ENCODE data around the gene C14orf180.
"Not testable (repeated sequence)": the region's sequence is repeated elsewhere in the genome, so short reads cannot be mapped to it uniquely, and the experiment has no call there.

Gene C14orf180

DNA sequence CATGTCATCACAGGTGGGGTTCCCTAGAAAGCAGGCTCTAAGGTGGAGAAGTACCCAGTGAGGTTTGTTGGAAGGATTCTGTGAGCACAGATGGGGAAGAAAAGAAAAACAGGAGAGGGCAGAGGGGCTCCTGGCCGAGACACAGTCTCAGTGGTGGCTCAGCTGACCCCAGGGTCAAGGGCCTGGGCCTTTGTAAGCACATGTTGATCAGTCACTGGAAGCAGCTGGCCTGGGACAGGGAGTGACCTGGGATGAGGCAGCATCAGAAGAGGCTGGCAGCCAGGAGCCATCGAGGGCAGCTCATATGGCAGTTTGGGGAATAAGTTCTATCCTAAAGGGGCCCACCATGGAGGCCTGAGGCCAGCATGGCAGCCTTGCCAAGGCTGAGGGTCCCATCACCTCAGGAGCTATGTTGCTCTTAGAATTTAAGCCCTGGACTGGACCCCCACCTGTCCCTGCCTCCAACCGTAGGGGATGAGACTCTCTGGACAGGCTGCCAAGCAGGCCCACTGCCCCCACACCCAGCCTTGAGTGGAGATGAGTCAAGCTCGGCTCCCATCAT is 31.3 kb downstream of the C14orf180 start:
- Histone ChIP-seq H3K27me3 (ENCODE audit: control insufficient read depth, insufficient read depth, low read length) (peaks cover 5% of the 10 kb centered on the region), H3K36me3 (ENCODE audit: control insufficient read depth, insufficient read depth, low read length) (no peaks in the 10 kb centered on the region), H3K27ac (ENCODE audit: low read depth, low read length) (no peak overlapping the region), H3K4me1 (ENCODE audit: control insufficient read depth, insufficient read depth, low read length) (no peaks in the 10 kb centered on the region), H3K4me3 (ENCODE audit: low read length) (no peak overlapping the region), H3K9ac (ENCODE audit: low read length) (no peak overlapping the region)

DNA sequence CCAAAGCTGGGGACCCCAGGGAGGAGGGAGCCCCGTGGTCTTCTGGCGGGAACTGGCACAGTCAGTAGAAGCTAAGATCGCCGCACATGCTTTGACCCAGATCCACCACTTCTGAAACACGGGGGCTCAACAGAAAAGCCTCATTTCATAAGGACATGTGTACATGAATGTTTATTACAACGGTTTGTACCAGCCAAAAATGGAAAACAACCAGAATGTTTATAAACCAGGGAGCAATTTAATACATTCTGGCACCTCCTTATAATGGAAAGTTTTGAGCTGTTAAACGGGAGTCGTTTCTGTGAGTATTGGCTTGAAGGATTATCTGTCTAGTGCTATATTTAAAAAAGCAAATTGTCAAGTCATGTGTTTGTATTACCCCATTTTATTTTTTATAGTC is 32.3 kb downstream of the C14orf180 start:
- no peak overlapping the region for H3K4me3 ChIP-seq (ENCODE audit: low read length)
- peaks cover 5% of the 10 kb centered on the region for H3K27me3 ChIP-seq (ENCODE audit: control insufficient read depth, insufficient read depth, low read length)
- H3K27ac ChIP-seq (ENCODE audit: low read depth, low read length): no peak overlapping the region
- no peak overlapping the region for H3K9ac ChIP-seq (ENCODE audit: low read length)
- no peaks in the 10 kb centered on the region for H3K36me3 ChIP-seq (ENCODE audit: control insufficient read depth, insufficient read depth, low read length)
- H3K4me1 ChIP-seq (ENCODE audit: control insufficient read depth, insufficient read depth, low read length): no peaks in the 10 kb centered on the region

DNA sequence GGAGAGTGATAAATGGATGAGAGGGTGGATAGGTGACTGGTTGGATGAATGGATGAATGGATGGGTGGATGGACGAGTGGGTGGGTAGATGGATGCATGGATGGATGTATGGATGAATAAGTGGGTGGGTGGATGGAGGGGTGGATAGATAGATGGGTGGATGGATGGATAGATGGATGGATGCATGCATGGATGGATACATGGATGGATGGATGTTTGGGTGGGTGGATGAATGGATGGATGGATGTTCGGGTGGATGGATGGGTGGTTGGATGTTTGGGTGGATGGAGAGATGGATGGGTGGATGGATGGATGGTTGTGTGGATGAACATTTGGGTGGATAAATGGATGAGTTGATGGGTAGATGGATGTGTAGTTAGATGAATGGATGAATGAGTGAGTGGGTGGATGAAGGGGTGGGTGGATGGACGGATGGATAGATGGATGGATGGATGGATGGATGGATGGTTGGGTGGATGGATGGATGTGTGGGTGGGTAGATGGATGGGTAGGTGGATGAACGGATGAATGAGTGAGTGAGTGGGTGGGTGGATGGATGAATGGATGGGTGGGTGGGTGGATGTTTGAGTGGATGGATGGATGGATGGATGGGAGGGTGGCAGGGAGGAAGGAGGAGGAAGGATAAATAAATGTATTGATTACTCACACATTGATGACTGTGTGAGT is 34.7 kb downstream of the C14orf180 start:
- H3K27me3 ChIP-seq (ENCODE audit: control insufficient read depth, insufficient read depth, low read length): peaks cover 5% of the 10 kb centered on the region

GRCh38 chr14:104624939-104625338 is 45.4 kb downstream of the C14orf180 start:
- no peak overlapping the region for H3K4me3 ChIP-seq (ENCODE audit: low read length)
- no peaks in the 10 kb centered on the region for H3K27me3 ChIP-seq (ENCODE audit: control insufficient read depth, insufficient read depth, low read length)
- H3K9ac ChIP-seq (ENCODE audit: low read length): no peak overlapping the region
- H3K4me1 ChIP-seq (ENCODE audit: control insufficient read depth, insufficient read depth, low read length): no peaks in the 10 kb centered on the region
- H3K36me3 ChIP-seq (ENCODE audit: control insufficient read depth, insufficient read depth, low read length): no peaks in the 10 kb centered on the region
- no peak overlapping the region for H3K27ac ChIP-seq (ENCODE audit: low read depth, low read length)

More for the DNA sequence above, 34.7 kb downstream of the C14orf180 start:
- no peak overlapping the region for H3K9ac ChIP-seq (ENCODE audit: low read length)
- H3K36me3 ChIP-seq (ENCODE audit: control insufficient read depth, insufficient read depth, low read length): no peaks in the 10 kb centered on the region
- no peak overlapping the region for H3K4me3 ChIP-seq (ENCODE audit: low read length)
- H3K27ac ChIP-seq (ENCODE audit: low read depth, low read length): no peak overlapping the region
- H3K4me1 ChIP-seq (ENCODE audit: control insufficient read depth, insufficient read depth, low read length): no peaks in the 10 kb centered on the region

GRCh38 chr14:104632781-104633180 is 53.2 kb downstream of the C14orf180 start:
- Histone ChIP-seq H3K4me3 (ENCODE audit: low read length) (no peak overlapping the region), H3K27me3 (ENCODE audit: control insufficient read depth, insufficient read depth, low read length) (peaks cover 3% of the 10 kb centered on the region), H3K36me3 (ENCODE audit: control insufficient read depth, insufficient read depth, low read length) (no peaks in the 10 kb centered on the region), H3K9ac (ENCODE audit: low read length) (no peak overlapping the region), H3K27ac (ENCODE audit: low read depth, low read length) (no peak overlapping the region), H3K4me1 (ENCODE audit: control insufficient read depth, insufficient read depth, low read length) (no peaks in the 10 kb centered on the region)

DNA sequence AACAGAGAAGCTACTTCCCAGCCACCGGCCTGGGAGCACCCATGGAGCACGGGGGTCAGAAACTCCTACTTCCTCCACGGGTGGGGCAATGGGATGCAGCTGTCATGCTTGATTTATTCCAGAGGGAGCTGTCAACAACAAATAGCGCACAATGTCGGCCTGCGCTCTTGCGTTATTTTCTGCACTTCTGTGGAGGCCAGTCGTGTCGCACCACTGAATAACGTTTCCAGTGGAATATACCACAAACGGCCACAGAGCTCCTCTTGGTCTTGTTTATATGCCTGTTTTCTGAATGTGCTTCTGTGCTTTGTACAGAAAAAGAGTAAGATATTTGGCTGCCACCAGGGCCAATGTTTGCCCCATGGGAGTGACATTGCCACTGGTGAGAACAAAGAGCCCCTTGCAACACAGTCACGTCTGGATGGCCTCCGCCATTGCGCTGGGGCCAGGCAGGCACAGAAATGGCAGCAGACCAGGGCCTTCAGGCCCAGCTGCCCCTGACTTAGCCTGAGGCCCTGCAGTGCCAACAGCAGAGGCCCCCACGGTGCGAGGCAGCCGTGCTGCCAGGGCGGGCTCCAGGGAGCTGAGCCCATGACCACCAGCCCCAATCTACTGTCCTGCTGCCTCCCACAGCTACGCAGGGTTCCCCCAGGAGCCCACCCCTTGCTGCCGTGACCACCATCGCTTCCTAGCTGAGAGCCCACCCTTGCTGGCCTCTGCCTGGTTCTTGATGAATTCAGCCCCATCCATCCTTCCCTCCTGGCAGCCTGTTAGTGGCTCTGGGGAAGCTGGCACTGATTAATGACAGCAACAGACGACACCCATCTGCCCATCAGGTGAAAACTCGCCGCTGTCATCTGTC is 53.9 kb downstream of the C14orf180 start:
- H3K36me3 ChIP-seq (ENCODE audit: control insufficient read depth, insufficient read depth, low read length): no peaks in the 10 kb centered on the region
- H3K4me3 ChIP-seq (ENCODE audit: low read length): no peak overlapping the region
- no peaks in the 10 kb centered on the region for H3K4me1 ChIP-seq (ENCODE audit: control insufficient read depth, insufficient read depth, low read length)
- no peak overlapping the region for H3K27ac ChIP-seq (ENCODE audit: low read depth, low read length)
- H3K9ac ChIP-seq (ENCODE audit: low read length): no peak overlapping the region
- H3K27me3 ChIP-seq (ENCODE audit: control insufficient read depth, insufficient read depth, low read length): peaks cover 3% of the 10 kb centered on the region

GRCh38 chr14:104634138-104634760 is 54.7 kb downstream of the C14orf180 start:
- Histone ChIP-seq H3K27me3 (ENCODE audit: control insufficient read depth, insufficient read depth, low read length) (peaks cover 3% of the 10 kb centered on the region), H3K4me1 (ENCODE audit: control insufficient read depth, insufficient read depth, low read length) (no peaks in the 10 kb centered on the region), H3K36me3 (ENCODE audit: control insufficient read depth, insufficient read depth, low read length) (no peaks in the 10 kb centered on the region), H3K9ac (ENCODE audit: low read length) (no peak overlapping the region), H3K27ac (ENCODE audit: low read depth, low read length) (no peak overlapping the region), H3K4me3 (ENCODE audit: low read length) (no peak overlapping the region)

DNA sequence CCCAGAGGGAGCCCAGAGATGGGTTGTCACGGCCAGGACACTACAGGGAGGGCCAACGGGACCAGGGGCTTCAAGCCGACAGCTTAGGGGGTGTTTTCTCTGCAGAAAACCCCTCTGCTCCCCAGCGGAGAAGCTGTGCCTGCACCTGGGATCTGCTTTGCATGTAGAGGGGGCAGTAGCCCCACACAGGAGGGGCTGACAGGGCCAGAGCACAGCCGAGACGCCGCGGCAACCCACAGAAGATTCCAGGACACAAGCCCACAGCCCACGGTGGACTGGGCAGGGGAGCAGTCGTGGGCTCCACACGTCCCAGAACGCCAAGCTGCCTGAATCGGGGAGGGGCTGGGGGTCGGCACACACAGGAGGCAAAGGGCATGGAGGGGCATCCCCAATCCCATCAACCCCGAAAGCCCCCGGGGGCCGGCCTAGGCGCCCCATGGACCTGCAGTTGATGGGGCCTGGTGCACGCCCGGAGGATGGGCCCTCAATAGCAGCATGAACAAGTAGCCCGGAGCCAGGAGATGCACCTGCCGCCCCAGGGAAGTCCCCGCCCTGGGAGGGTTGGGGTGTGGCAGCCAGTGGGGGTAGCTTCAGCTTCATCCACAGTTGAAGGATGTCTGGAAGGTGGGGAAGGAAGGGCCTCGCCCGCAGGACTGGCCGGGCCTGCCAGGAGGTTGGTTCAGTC is 55.5 kb downstream of the C14orf180 start:
- Histone ChIP-seq H3K4me3 (ENCODE audit: low read length) (no peak overlapping the region), H3K36me3 (ENCODE audit: control insufficient read depth, insufficient read depth, low read length) (no peaks in the 10 kb centered on the region), H3K27me3 (ENCODE audit: control insufficient read depth, insufficient read depth, low read length) (peaks cover 8% of the 10 kb centered on the region), H3K4me1 (ENCODE audit: control insufficient read depth, insufficient read depth, low read length) (no peaks in the 10 kb centered on the region), H3K9ac (ENCODE audit: low read length) (no peak overlapping the region), H3K27ac (ENCODE audit: low read depth, low read length) (no peak overlapping the region)

- Histone ChIP-seq H3K27me3 (ENCODE audit: control insufficient read depth, insufficient read depth, low read length) (peaks cover 12% of the 10 kb centered on the region), H3K4me3 (ENCODE audit: low read length) (no peak overlapping the region), H3K4me1 (ENCODE audit: control insufficient read depth, insufficient read depth, low read length) (no peaks in the 10 kb centered on the region)
Measured at GRCh38 chr14:104635717-104636116, 56.2 kb downstream of the C14orf180 start.

GRCh38 chr14:104636131-104636530 is 56.6 kb downstream of the C14orf180 start:
- Histone ChIP-seq H3K36me3 (ENCODE audit: control insufficient read depth, insufficient read depth, low read length) (no peaks in the 10 kb centered on the region), H3K9ac (ENCODE audit: low read length) (no peak overlapping the region), H3K27me3 (ENCODE audit: control insufficient read depth, insufficient read depth, low read length) (peaks cover 12% of the 10 kb centered on the region), H3K4me1 (ENCODE audit: control insufficient read depth, insufficient read depth, low read length) (no peaks in the 10 kb centered on the region), H3K4me3 (ENCODE audit: low read length) (no peak overlapping the region), H3K27ac (ENCODE audit: low read depth, low read length) (no peak overlapping the region)

More at GRCh38 chr14:104635717-104636116, 56.2 kb downstream of the C14orf180 start:
- Histone ChIP-seq H3K36me3 (ENCODE audit: control insufficient read depth, insufficient read depth, low read length) (no peaks in the 10 kb centered on the region), H3K27ac (ENCODE audit: low read depth, low read length) (no peak overlapping the region), H3K9ac (ENCODE audit: low read length) (no peak overlapping the region)

GRCh38 chr14:104636846-104637545 is 57.4 kb downstream of the C14orf180 start:
- H3K27me3 ChIP-seq (ENCODE audit: control insufficient read depth, insufficient read depth, low read length): peaks cover 12% of the 10 kb centered on the region
- H3K9ac ChIP-seq (ENCODE audit: low read length); H3K27ac ChIP-seq (ENCODE audit: low read depth, low read length); H3K4me1 ChIP-seq (ENCODE audit: control insufficient read depth, insufficient read depth, low read length); H3K36me3 ChIP-seq (ENCODE audit: control insufficient read depth, insufficient read depth, low read length); H3K4me3 ChIP-seq (ENCODE audit: low read length): not testable (repeated sequence)
